Gastrocnemius medialis (tissue), 4 donors: ENCODE data around the gene NUP43.

Source experiments
- POLR2A ChIP-seq, 2 donors: fragments of 450-650 bp; IDR thresholded peaks; one replicate each; pipeline ENCODE4 v1.6.1; 2017; ENCODE audit warnings: antibody characterized with exemption in 2 of 2, mild to moderate bottlenecking in 2 of 2, moderate library complexity in 2 of 2
- TF ChIP-seq, protein P1 (sequence below), 5 experiments: fragments of 450-650 bp in 3 of 5; fragments of 200-600 bp in 2 of 5; sonication (generic) in 2 of 5; IDR thresholded peaks in 4 of 5; conservative IDR thresholded peaks in 1 of 5; 1 replicate in 4 of 5; 2 replicates in 1 of 5; pipeline ENCODE4 v1.5.1; 2016 to 2019; ENCODE audit warnings: antibody characterized with exemption in 5 of 5, mild to moderate bottlenecking in 3 of 5, moderate library complexity in 3 of 5

DNA sequence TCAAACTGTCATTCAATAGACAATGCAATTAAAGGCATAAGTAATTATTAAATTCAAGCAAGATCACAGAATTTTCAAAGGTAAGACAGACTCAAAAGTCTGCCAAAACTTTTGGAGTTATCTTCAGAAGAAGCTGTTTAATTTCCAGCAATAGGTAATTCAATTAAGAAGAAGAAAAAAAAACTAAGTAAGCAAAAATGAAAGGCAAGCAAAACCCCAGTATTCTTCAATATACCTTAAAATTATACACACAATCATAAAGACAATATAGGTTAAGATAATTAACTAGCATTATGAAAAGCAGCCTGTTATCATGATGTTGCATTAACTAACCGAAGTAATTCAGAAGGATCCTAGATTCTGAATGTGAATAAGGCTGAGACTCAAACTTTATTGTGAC is 31.9 kb downstream of the NUP43 start:
- no peak for TF ChIP-seq POLR2A (IDR thresholded peaks at IDR 0.05)
- TF ChIP-seq, protein P1, sequence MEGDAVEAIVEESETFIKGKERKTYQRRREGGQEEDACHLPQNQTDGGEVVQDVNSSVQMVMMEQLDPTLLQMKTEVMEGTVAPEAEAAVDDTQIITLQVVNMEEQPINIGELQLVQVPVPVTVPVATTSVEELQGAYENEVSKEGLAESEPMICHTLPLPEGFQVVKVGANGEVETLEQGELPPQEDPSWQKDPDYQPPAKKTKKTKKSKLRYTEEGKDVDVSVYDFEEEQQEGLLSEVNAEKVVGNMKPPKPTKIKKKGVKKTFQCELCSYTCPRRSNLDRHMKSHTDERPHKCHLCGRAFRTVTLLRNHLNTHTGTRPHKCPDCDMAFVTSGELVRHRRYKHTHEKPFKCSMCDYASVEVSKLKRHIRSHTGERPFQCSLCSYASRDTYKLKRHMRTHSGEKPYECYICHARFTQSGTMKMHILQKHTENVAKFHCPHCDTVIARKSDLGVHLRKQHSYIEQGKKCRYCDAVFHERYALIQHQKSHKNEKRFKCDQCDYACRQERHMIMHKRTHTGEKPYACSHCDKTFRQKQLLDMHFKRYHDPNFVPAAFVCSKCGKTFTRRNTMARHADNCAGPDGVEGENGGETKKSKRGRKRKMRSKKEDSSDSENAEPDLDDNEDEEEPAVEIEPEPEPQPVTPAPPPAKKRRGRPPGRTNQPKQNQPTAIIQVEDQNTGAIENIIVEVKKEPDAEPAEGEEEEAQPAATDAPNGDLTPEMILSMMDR (IDR thresholded peaks at IDR 0.05 in 4 of 5, conservative IDR thresholded peaks at IDR 0.05 in 1 of 5) = no peak
